OCI-LY1 (cell line): Measurements from ENCODE around the gene PRKG1.
"Not testable (repeated sequence)": the region's sequence is repeated elsewhere in the genome, so short reads cannot be mapped to it uniquely, and the experiment has no call there.

Source experiments
- H2AFZ ChIP-seq: fragments of 200-600 bp; sonication (generic), shearing (Covaris generic); 2 replicates; pipeline ENCODE4 v1.6.0; 2014; ENCODE audit warnings: antibody characterized with exemption, mild to moderate bottlenecking, low read length
- H3F3A ChIP-seq: fragments of 200-600 bp; sonication (generic), shearing (Covaris generic); 2 replicates; pipeline ENCODE4 v1.6.0; 2014; ENCODE audit warnings: mild to moderate bottlenecking, antibody characterized with exemption, low read length, moderate library complexity; ENCODE audit not compliant: insufficient read depth
- H3K27ac ChIP-seq: fragments of 200-600 bp; sonication (generic); 2 replicates; pipeline ENCODE4 v1.5.1; 2014; ENCODE audit warnings: low read length, mixed run types, mild to moderate bottlenecking, low read depth; ENCODE audit not compliant: poor library complexity, severe bottlenecking
- H3K27me3 ChIP-seq: fragments of 200-600 bp; sonication (generic); 2 replicates; pipeline ENCODE4 v1.6.0; 2014; ENCODE audit warnings: antibody characterized with exemption, mild to moderate bottlenecking, low read length, moderate library complexity; ENCODE audit not compliant: insufficient read depth
- H3K36me3 ChIP-seq: fragments of 200-600 bp; sonication (generic); 2 replicates; pipeline ENCODE4 v1.6.1; 2014; ENCODE audit warnings: mild to moderate bottlenecking, antibody characterized with exemption, low read length, moderate library complexity, mixed read lengths; ENCODE audit not compliant: insufficient read depth
- H3K4me1 ChIP-seq: fragments of 200-600 bp; sonication (generic); 2 replicates; pipeline ENCODE4 v1.5.1; 2014; ENCODE audit warnings: mild to moderate bottlenecking, low read length, moderate library complexity; ENCODE audit not compliant: insufficient read depth, severe bottlenecking
- H3K4me2 ChIP-seq: fragments of 200-600 bp; sonication (generic), shearing (Covaris generic); 2 replicates; pipeline ENCODE4 v1.6.1; 2014; ENCODE audit warnings: low read length
- H3K4me3 ChIP-seq: fragments of 200-600 bp; sonication (generic); 2 replicates; pipeline ENCODE4 v1.5.1; 2014; ENCODE audit warnings: low read length, low read depth, mild to moderate bottlenecking, mixed read lengths; ENCODE audit not compliant: poor library complexity, severe bottlenecking
- H3K79me2 ChIP-seq: fragments of 200-600 bp; shearing (Covaris generic); 2 replicates; pipeline ENCODE4 v1.6.1; 2016; ENCODE audit warnings: mixed run types, low read length, mixed read lengths; ENCODE audit not compliant: insufficient read depth
- H3K9ac ChIP-seq: fragments of 200-600 bp; sonication (generic), shearing (Covaris generic); 2 replicates; pipeline ENCODE4 v1.6.1; 2014; ENCODE audit warnings: mild to moderate bottlenecking, low read length, mixed read lengths
- H3K9me2 ChIP-seq: fragments of 200-600 bp; sonication (generic), shearing (Covaris generic); 2 replicates; pipeline ENCODE4 v1.6.1; 2014; ENCODE audit warnings: low read depth, mild to moderate bottlenecking, low read length, mixed read lengths
- H3K9me3 ChIP-seq: fragments of 200-600 bp; shearing (Covaris generic); 2 replicates; pipeline ENCODE4 v1.6.1; 2014; ENCODE audit warnings: low read length, mixed read lengths
- H4K20me1 ChIP-seq: fragments of 200-600 bp; sonication (generic), shearing (Covaris generic); 2 replicates; pipeline ENCODE4 v1.6.0; 2016; ENCODE audit warnings: mild to moderate bottlenecking, low read length; ENCODE audit not compliant: insufficient read depth
- CTCF ChIP-seq: fragments of 200-600 bp; sonication (generic), shearing (Covaris generic); IDR thresholded peaks from 2 replicates; pipeline ENCODE4 v1.5.1; 2017; ENCODE audit warnings: mild to moderate bottlenecking, antibody characterized with exemption, low read length, moderate library complexity, mixed read lengths
- EZH2 ChIP-seq: fragments of 200-600 bp; sonication (generic), shearing (Covaris generic); IDR thresholded peaks from 2 replicates; pipeline ENCODE4 v1.8.0; 2017; ENCODE audit warnings: borderline replicate concordance, mixed run types, mild to moderate bottlenecking, antibody characterized with exemption, low read length, moderate library complexity, mixed read lengths

The PRKG1 gene

DNA sequence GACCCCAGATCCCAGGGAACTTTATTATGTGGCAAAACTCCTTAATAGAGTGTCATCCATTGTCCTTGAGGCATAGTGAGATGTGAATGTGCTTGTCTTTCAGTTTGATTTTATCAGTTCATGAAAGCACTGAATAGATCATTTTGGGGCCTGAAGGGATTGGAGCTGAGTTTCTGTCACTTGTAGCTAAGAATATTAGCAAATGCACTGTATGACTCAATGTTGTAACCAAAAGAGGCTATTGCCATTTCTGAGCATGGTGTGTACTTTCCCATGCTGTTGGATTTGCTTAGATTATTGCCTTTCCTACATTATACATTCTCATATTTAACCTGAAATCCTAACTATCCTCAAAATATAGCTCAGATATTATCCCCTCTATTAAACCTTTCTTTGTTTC, 130.4 kb downstream of the PRKG1 start:
- Histone ChIP-seq H3K9ac (no peak overlapping the region), H3K79me2 (no peaks in the 10 kb centered on the region), H3K4me3 (no peak overlapping the region), H3F3A (no peaks in the 10 kb centered on the region), H3K9me3 (no peaks in the 10 kb centered on the region), H3K4me1 (no peaks in the 10 kb centered on the region), H3K4me2 (no peak overlapping the region), H3K9me2 (no peaks in the 10 kb centered on the region), H3K27me3 (no peaks in the 10 kb centered on the region), H3K36me3 (no peaks in the 10 kb centered on the region), H4K20me1 (no peaks in the 10 kb centered on the region), H3K27ac (no peak overlapping the region), H2AFZ (no peak overlapping the region)
- TF ChIP-seq EZH2 (no peak), CTCF (no peak)

- Histone ChIP-seq H4K20me1 (no peaks in the 10 kb centered on the region), H3K4me2 (no peak overlapping the region), H3K4me3 (no peak overlapping the region), H3F3A (no peaks in the 10 kb centered on the region), H3K27ac (no peak overlapping the region), H2AFZ (no peak overlapping the region), H3K36me3 (no peaks in the 10 kb centered on the region), H3K9ac (no peak overlapping the region), H3K79me2 (no peaks in the 10 kb centered on the region), H3K27me3 (no peaks in the 10 kb centered on the region), H3K9me3 (no peaks in the 10 kb centered on the region), H3K4me1 (no peaks in the 10 kb centered on the region), H3K9me2 (no peaks in the 10 kb centered on the region)
- TF ChIP-seq CTCF (no peak), EZH2 (no peak)
Observed at GRCh38 chr10:51206500-51206899, 132.2 kb downstream of the PRKG1 start.

DNA sequence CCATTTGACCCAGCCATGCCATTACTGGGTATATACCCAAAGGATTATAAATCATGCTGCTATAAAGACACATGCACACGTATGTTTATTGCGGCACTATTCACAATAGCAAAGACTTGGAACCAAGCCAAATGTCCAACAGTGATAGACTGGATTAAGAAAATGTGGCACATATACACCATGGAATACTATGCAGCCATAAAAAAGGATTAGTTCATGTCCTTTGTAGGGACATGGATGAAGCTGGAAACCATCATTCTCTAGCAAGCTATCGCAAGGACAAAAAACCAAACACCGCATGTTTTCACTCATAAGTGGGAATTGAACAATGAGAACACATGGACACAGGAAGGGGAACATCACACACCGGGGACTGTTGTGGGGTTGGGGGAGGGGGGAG, 138.7 kb downstream of the PRKG1 start:
- not testable (repeated sequence) for H2AFZ ChIP-seq, H3K9ac ChIP-seq, H3K4me3 ChIP-seq, H3K36me3 ChIP-seq, H3K9me2 ChIP-seq, H3F3A ChIP-seq, H4K20me1 ChIP-seq, H3K4me1 ChIP-seq, H3K79me2 ChIP-seq, H3K27me3 ChIP-seq, H3K4me2 ChIP-seq, H3K27ac ChIP-seq, H3K9me3 ChIP-seq
